Prostate gland (tissue), 2 donors: ENCODE results near the gene BTG1.
"Not testable (repeated sequence)": the region's sequence is repeated elsewhere in the genome, so short reads cannot be mapped to it uniquely, and the experiment has no call there.

Experiments
- POLR2A ChIP-seq: fragments of 450-650 bp; IDR thresholded peaks from one replicate; pipeline ENCODE4 v1.6.1; 2016; ENCODE audit warnings: antibody characterized with exemption, mild to moderate bottlenecking
- TF ChIP-seq, protein P1 (sequence below), 4 experiments: fragments of 200-600 bp in 2 of 4; fragments of 450-650 bp in 2 of 4; sonication (generic) in 2 of 4; IDR thresholded peaks; 1 replicate in 3 of 4; 2 replicates in 1 of 4; pipeline ENCODE4 v1.5.1; 2016 to 2019; ENCODE audit warnings: antibody characterized with exemption in 4 of 4, mild to moderate bottlenecking in 2 of 4, moderate library complexity in 2 of 4

DNA sequence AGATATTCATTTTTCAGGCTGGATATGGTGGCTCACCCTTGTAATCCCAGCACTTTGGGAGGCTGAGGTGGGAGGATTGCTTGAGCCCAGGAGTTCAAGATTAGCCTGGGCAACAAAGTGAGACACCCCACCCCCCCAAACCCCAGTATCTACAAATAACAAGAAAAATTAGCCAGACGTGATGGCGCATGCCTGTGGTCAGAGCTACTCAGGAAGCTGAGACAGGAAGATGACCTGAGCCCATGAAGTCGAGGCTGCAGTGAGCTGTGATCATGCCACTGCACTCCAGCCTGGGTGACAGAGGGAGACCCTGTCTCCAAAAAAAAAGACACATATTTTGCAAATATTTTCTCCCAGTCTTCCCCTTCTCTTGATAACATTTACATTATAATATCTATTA lies 51.3 kb downstream of the BTG1 start:
- TF ChIP-seq, protein P1, sequence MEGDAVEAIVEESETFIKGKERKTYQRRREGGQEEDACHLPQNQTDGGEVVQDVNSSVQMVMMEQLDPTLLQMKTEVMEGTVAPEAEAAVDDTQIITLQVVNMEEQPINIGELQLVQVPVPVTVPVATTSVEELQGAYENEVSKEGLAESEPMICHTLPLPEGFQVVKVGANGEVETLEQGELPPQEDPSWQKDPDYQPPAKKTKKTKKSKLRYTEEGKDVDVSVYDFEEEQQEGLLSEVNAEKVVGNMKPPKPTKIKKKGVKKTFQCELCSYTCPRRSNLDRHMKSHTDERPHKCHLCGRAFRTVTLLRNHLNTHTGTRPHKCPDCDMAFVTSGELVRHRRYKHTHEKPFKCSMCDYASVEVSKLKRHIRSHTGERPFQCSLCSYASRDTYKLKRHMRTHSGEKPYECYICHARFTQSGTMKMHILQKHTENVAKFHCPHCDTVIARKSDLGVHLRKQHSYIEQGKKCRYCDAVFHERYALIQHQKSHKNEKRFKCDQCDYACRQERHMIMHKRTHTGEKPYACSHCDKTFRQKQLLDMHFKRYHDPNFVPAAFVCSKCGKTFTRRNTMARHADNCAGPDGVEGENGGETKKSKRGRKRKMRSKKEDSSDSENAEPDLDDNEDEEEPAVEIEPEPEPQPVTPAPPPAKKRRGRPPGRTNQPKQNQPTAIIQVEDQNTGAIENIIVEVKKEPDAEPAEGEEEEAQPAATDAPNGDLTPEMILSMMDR (IDR thresholded peaks at IDR 0.05): not testable (repeated sequence)
- not testable (repeated sequence) for TF ChIP-seq POLR2A
